GM18502 (cell line): ENCODE results near the gene PLEKHN1.

Experiments
- ATAC-seq: cut with Tn5 transposase; IDR thresholded peaks from one replicate; pipeline ENCODE4 v1.9.1; 2021; ENCODE audit warnings: mild to moderate bottlenecking; ENCODE audit not compliant: unreplicated experiment, poor library complexity

Gene PLEKHN1

GRCh38 chr1:928825-929661 is 37.2 kb upstream of the PLEKHN1 start:
- no peak for ATAC-seq

DNA sequence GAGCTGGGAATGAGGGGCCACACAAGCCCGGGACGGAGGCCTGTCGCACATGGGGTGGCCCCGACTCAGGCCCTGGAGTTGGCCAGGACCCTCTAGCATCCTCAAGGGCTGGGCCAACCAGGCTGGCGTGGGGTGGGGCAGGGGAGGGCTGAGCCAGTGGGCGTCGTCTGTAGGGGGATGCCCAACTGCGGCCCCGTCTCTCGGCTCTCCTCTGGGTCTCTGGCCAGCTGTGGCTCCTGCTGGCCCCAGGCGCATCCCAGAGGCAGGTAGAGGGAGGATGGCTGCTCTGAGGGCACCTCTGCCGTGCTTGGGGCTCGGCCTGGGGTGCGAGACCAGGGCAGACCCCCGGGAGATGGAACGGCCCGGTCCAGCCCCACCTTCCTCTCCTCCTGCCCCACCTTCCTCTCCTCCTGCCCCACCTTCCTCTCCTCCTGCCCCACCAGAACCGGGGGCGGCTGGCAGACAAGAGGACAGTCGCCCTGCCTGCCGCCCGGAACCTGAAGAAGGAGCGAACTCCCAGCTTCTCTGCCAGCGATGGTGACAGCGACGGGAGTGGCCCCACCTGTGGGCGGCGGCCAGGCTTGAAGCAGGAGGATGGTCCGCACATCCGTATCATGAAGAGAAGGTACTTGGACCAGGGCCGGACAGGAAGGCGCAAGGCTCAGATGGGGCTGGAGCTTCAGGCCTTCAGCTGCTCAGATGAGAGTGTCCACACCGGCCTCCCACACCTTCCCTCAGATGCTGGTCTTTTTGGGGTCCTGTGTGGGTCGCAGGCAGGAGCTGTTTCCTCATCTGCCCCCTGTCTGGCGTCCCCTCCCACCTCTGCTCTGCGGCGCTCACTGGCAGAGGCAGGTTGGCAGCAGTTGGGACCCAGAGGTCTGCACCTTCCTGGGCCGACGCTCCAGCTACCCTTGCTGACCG is 36.3 kb upstream of the PLEKHN1 start:
- no peak for ATAC-seq

- no peak for ATAC-seq
These were observed 35.6 kb upstream of the PLEKHN1 start for GRCh38 chr1:930633-931138.

DNA sequence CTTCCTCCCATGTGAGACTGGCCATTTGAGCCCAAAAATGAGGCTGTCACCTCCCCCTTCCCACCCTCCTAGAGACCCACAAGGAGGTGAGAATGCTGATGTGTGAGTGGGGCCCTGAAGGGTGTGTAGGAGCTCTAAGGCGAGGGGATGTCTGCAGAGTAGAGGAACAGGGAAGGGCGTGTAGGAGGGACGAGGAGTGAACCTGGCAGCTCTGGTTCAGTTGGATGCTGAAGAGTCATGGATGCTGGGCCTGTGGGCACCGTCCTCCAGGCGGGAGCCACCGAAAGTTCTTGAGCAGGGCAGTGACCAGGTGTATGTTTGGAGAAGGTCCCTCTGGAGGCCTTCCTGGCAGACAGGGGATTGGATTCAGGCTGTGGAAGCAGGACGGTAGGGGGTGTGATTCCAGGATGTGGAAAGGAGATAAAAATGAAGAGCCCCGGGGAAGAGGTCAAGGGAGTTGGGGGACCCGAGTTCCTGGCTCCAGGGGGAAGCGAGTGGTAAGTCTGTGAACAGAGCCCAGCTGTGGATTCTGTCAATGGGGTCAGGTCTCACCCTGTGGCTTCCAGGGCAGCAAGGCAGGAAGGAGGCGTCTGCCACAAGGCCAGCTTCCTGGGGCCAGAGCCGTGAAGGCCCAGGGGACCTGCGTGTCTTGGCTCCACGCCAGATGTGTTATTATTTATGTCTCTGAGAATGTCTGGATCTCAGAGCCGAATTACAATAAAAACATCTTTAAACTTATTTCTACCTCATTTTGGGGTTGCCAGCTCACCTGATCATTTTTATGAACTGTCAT is 34.7 kb upstream of the PLEKHN1 start:
- no peak for ATAC-seq

DNA sequence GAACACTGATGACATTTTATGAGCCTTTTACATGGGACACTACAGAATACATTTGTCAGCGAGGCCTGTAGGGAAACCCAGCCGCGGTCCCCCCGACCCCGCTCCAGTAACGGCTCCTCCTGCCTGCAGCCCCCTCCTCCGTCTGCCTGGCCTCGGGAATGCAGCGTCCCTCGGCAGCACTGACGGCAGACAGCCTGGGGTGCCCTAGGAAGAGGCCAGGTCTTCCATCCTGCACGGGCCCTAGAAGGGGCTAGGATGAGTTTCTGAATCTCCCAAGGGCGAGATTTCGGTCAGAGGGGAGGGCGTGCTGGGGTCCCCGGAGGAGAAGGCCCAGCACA is 34.1 kb upstream of the PLEKHN1 start:
- no peak for ATAC-seq

- ATAC-seq, result no peak
These were observed 33.3 kb upstream of the PLEKHN1 start for GRCh38 chr1:932776-933602.

GRCh38 chr1:933603-933940 is 32.7 kb upstream of the PLEKHN1 start:
- ATAC-seq, result no peak

DNA sequence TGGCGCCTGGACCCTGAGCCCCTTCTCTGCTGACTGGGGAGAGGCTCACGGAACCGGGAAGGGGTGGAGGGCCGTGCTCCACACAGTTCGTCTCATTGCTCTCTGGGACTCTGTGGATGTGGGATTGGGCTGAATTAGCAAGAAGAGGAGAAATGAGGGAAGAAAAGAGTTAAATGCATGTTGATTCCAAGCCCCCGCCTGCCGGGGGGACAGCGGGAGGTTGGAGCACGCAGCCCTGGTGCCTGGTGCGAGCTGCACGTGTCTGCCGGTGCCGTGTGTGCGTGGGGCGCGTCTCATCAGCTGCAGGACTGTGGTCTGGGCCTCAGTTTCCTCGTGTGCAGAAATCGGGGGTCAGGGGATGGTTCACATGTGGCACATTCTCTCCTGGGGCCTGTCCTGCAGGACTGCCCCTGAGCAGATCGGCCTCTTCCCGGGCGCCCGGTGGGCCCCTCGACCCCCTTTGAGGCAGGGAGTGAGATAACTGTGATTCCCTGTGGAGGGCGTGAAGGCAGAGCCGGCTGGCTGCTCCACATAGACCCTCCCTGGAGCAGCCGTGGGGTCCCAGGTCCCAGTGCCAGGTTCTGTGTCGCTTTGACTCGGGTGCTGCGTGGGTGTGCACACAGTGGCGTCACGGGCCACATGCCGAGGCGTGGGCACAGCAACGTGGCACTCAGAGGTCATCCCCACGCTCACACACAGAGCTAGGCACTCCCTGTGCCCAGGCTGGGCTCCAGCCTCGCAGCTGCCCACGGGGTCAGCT is 31.1 kb upstream of the PLEKHN1 start:
- ATAC-seq, result no peak

DNA sequence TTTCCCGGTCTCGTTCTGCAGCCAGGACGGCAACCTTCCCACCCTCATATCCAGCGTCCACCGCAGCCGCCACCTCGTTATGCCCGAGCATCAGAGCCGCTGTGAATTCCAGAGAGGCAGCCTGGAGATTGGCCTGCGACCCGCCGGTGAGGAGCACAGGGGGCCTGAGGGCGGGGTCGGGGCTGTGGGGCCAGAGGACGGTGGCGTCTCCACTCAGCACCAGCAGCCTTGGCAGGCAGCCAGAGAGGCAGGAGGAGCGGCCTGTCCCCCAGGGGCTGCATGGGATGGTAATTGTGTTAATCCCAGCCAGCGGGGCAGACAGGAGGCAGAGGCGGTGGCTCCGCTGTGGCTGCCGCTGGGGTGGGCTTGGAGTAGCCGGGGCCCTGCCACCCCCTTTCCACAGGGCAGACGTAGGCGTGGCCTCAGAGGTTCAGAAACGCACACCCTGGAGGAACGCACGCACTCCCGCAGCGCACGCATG is 30.5 kb upstream of the PLEKHN1 start:
- no peak for ATAC-seq

GRCh38 chr1:936348-937264 is 29.7 kb upstream of the PLEKHN1 start:
- no peak for ATAC-seq

GRCh38 chr1:937521-937920 is 28.8 kb upstream of the PLEKHN1 start:
- ATAC-seq, result no peak

DNA sequence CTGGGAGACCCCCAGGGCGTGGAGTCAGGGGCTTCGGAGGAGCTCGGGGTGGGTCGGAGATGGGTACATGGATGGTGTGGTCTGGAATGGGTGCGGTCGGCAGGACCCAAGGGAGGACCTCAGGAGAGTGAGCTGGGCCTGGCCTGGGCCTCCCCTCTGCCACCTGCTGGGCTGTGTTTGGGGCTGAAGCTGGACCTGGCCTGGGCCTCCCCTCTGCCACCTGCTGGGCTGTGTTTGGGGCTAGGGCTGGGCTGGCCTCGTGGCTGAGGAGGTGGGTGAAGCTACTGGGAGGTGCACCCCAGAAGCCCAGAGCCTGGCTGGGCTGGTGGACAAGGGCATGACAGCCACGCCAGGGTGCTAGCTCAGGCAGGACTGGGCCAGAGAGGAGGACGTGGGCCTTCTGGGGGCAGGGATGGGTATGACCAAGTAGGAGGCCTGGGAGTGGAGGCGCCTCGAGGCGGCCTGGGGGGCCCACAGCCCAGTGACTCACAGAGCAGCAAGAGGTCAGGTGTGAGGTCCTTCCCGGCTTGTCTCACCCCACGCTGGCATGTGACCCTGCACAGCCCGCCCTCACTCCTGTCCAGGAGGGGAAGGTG is 28.1 kb upstream of the PLEKHN1 start:
- no peak for ATAC-seq

DNA sequence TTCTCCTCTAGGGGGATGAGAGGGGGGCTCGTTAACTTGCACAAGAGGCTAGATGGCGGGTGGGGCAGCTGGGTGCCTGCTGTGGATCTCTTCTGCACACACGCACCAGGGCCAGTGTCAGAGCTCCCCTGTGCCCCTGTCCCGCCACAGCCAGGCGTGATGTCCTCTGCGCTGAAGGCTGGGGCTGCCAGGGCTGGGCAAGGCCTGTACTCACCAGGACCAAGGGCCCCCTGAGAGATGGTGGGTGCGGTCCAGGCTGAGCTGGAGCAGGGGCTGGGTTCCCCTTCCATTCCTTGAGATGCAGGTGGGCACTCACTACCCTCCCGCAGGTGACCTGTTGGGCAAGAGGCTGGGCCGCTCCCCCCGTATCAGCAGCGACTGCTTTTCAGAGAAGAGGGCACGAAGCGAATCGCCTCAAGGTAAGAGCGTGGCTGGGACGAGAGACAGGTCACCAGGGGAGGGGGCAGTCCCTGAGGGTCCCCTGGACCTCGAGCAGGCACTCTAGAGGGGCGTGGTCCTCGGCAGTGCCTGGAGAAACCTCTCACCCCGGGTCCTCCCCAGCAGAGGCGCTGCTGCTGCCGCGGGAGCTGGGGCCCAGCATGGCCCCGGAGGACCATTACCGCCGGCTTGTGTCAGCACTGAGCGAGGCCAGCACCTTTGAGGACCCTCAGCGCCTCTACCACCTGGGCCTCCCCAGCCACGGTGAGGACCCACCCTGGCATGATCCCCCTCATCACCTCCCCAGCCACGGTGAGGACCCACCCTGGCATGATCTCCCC is 27.4 kb upstream of the PLEKHN1 start:
- ATAC-seq, result no peak

- no peak for ATAC-seq
These were observed 26.7 kb upstream of the PLEKHN1 start for GRCh38 chr1:939511-940106.

DNA sequence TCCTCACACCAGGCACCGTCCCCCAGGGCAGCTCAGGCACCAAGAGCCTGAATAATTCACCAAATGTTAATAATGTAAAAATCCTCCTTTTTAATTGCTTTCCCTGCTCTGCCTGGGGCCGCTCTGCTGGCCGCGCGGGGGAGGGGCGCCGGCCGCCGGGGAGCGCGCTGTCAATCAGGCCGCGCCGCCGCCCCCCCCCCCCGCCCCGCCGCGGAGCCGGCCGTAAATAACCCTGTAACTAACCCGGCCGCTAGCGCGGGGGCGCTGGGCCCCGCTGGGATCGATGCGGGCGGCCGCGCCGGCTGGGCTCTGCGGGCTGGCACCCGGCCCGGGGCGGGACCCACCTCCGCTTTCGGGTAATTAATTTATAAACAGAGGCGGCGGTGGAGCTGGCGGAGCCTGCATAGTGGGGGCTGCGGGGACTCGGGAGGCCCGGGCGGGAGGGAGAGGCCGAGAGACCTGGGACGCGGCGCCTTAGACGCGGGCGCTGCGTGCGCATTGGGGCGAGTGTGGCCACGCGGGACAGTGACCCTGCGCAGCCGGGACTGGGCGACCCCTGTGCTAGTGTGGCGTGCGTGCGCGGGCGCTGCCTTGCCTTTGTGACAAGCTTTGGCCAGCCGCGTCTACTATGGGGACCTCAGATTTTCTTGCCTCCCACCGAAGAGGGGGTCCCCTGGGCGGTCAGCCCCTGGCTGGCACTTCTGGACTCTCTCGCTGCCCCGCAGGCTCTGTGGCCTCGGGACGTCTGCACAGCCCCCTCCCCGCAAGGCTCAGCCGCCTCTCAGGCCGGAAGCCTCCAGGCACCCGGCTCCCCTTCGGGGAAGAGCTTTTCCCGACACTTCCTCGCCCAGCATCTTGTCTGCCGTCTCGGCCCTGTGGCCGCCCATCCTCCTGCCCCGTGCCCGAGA is 25.9 kb upstream of the PLEKHN1 start:
- ATAC-seq, result no peak
